Fibroblast of skin of right quadriceps (primary cell): ENCODE results near the gene FUT6.
A peak's percentile ranks its signal among the peaks of the same experiment; 100 is the strongest.
"Not testable (repeated sequence)": the region's sequence is repeated elsewhere in the genome, so short reads cannot be mapped to it uniquely, and the experiment has no call there.

Experiments used
- DNase-seq: peaks from one replicate; pipeline ENCODE4 v3.0.0-alpha.2; 2013

The FUT6 gene

GRCh38 chr19:5839065-5840017, at the start of gene FUT6:
Gene FUT6 (minus strand): TSS chr19:5839702. CDS start chr19:5832567, 7,135 bp downstream.
- DNase-seq, result no peak

GRCh38 chr19:5884065-5884811, 44.7 kb upstream of the FUT6 start:
- DNase-seq, result not testable (repeated sequence)

- not testable (repeated sequence) for DNase-seq
These were observed 43.8 kb upstream of the FUT6 start for GRCh38 chr19:5883157-5883873.

- DNase-seq, result no peak
These were observed 43.0 kb upstream of the FUT6 start for GRCh38 chr19:5882421-5882968.

GRCh38 chr19:5881543-5882299, 42.2 kb upstream of the FUT6 start:
- no peak for DNase-seq

GRCh38 chr19:5880604-5881078, 41.1 kb upstream of the FUT6 start:
- peak; percentile 69 for DNase-seq

GRCh38 chr19:5880196-5880595, 40.7 kb upstream of the FUT6 start:
- no peak for DNase-seq

- no peak for DNase-seq
These were observed 38.4 kb upstream of the FUT6 start for GRCh38 chr19:5877882-5878281.

GRCh38 chr19:5877427-5877826, 37.9 kb upstream of the FUT6 start:
- no peak for DNase-seq

GRCh38 chr19:5874496-5874895, 35.0 kb upstream of the FUT6 start:
- peak; percentile 60 for DNase-seq

- no peak for DNase-seq
These were observed 34.2 kb upstream of the FUT6 start for GRCh38 chr19:5873617-5874199.

GRCh38 chr19:5870986-5871394, 31.5 kb upstream of the FUT6 start:
- no peak for DNase-seq

- no peak for DNase-seq
These were observed 28.0 kb upstream of the FUT6 start for GRCh38 chr19:5867201-5868136.

GRCh38 chr19:5865772-5866171, 26.3 kb upstream of the FUT6 start:
- no peak for DNase-seq

- DNase-seq, result no peak
These were observed 25.4 kb upstream of the FUT6 start for GRCh38 chr19:5864725-5865486.

GRCh38 chr19:5864013-5864720, 24.7 kb upstream of the FUT6 start:
- no peak for DNase-seq

- no peak for DNase-seq
These were observed 23.6 kb upstream of the FUT6 start for GRCh38 chr19:5863030-5863665.
